HG03571 (cell line): ENCODE results near the gene PUDP.
"Not testable (repeated sequence)": the region's sequence is repeated elsewhere in the genome, so short reads cannot be mapped to it uniquely, and the experiment has no call there.

Experiments used
- ATAC-seq: cut with Tn5 transposase; IDR thresholded peaks from one replicate; pipeline ENCODE4 v1.9.1; 2021; ENCODE audit not compliant: unreplicated experiment

PUDP gene

GRCh38 chrX:7147978-7148854 lies at the start of gene PUDP:
TSS of gene PUDP (minus strand) at chrX:7148153. CDS start at chrX:7148113, 40 bp downstream.
- ATAC-seq: peak; percentile 81

- no peak for ATAC-seq
Measured at GRCh38 chrX:7194606-7195005, 46.7 kb upstream of the PUDP start.

GRCh38 chrX:7192871-7193270 lies 44.9 kb upstream of the PUDP start:
- ATAC-seq: no peak

GRCh38 chrX:7191681-7192110 lies 43.7 kb upstream of the PUDP start:
- no peak for ATAC-seq

- ATAC-seq: no peak
Measured at GRCh38 chrX:7190157-7190556, 42.2 kb upstream of the PUDP start.

- ATAC-seq: no peak
Measured at GRCh38 chrX:7188672-7189071, 40.7 kb upstream of the PUDP start.

- no peak for ATAC-seq
Measured at GRCh38 chrX:7184816-7185215, 36.9 kb upstream of the PUDP start.

GRCh38 chrX:7179446-7179845 lies 31.5 kb upstream of the PUDP start:
- ATAC-seq: no peak

GRCh38 chrX:7178859-7179258 lies 30.9 kb upstream of the PUDP start:
- ATAC-seq: not testable (repeated sequence)

- ATAC-seq: no peak
Measured at GRCh38 chrX:7170898-7171297, 22.9 kb upstream of the PUDP start.

GRCh38 chrX:7169627-7170026 lies 21.7 kb upstream of the PUDP start:
- no peak for ATAC-seq

- no peak for ATAC-seq
Measured at GRCh38 chrX:7168371-7168770, 20.4 kb upstream of the PUDP start.

GRCh38 chrX:7164174-7164573 lies 16.2 kb upstream of the PUDP start:
- no peak for ATAC-seq

- no peak for ATAC-seq
Measured at GRCh38 chrX:7163146-7163677, 15.3 kb upstream of the PUDP start.

GRCh38 chrX:7159149-7159861 lies 11.4 kb upstream of the PUDP start:
- no peak for ATAC-seq

- ATAC-seq: no peak
Measured at GRCh38 chrX:7158468-7158990, 10.6 kb upstream of the PUDP start.

- no peak for ATAC-seq
Measured at GRCh38 chrX:7156879-7157278, 8.9 kb upstream of the PUDP start.

- no peak for ATAC-seq
Measured at GRCh38 chrX:7155163-7155562, 7.2 kb upstream of the PUDP start.

- ATAC-seq: no peak
Measured at GRCh38 chrX:7154041-7154597, 6.2 kb upstream of the PUDP start.

GRCh38 chrX:7153231-7153630 lies 5.3 kb upstream of the PUDP start:
- no peak for ATAC-seq

- ATAC-seq: no peak
Measured at GRCh38 chrX:7149411-7149810, 1.5 kb upstream of the PUDP start.
